ENCODE data around the gene THAP10.
"Not testable (repeated sequence)": the region's sequence is repeated elsewhere in the genome, so short reads cannot be mapped to it uniquely, and the experiment has no call there.

The THAP10 gene

GRCh38 chr15:70876683-70877082 is 15.6 kb downstream of the THAP10 start:
- DNase-seq (ENCODE audit: low spot score) = no peak

- no peak for DNase-seq (ENCODE audit: low spot score)
Observed at GRCh38 chr15:70876011-70876410, 16.2 kb downstream of the THAP10 start.

DNA sequence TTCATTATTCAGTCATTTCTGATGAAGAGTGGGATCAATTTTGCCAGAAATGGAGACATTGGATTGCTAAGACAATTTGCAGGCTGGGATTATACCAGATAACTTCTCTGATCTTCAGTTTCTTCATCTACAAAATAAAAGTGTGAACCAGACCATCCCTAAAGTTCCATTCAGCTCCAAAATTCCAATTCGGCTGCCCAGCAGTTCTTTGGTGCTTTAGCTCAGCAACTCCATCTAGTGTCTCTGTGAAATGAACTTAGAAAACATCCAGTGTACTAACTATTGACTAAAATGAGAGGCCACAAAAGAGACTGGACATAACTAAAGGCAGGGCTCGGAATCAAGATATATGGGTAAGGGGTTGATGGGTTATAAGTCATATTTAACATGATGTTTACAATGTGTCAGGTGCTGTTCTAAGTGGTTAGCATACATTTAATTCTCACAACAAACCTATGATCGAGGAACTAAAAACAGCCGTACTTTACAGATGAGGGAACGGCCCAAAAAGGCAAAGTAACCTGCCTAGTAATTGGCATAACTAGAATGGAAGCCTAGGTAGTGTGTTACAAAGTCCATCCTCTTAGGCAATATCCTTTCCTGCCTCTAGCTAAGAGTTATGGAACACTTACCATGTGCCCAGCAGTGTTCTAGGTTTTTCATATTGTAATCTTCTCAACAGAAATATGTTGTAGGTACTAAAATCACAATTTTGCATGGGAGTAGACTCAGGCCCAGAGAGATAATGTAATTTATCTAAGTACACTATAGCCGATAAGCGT is 17.0 kb downstream of the THAP10 start:
- no peak for DNase-seq (ENCODE audit: low spot score)

DNA sequence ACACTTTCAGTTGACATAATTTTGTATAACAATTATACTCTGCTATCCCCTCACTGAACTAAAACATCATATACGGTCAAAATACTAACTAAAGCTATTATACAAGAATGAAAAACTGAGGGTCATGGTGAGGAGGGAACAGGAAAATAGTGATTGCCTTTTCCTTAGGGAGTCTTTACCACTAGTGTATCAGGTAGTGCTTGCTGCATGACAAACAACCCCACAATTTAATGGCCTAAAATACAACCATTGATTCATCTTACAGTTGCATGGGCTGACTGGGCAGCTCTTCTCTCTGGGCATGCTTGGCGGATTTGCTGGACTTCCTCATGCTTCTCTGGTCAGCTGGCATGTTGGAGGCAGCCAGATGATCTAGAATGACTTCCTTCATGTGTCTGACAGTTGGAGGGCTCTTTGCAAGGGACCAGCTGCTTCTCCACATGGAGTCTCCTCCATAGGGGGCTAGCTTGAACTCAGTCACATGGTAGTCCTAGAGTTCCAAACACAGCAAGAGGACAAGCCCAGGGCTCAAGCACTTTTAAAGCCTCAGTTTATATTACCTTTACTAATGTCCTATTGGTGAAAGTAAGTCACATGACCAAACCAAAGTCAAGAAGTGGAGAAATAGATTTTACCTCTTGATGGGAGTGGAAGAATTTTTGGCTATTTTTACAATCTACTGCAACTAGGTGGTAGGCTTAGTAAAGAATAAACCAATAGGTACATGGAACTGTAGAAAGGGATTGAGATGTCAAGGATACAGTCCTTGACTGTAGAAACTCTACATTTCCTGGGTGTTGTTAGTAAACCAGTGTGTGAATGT is 18.8 kb downstream of the THAP10 start:
- DNase-seq (ENCODE audit: low spot score) = no peak

DNA sequence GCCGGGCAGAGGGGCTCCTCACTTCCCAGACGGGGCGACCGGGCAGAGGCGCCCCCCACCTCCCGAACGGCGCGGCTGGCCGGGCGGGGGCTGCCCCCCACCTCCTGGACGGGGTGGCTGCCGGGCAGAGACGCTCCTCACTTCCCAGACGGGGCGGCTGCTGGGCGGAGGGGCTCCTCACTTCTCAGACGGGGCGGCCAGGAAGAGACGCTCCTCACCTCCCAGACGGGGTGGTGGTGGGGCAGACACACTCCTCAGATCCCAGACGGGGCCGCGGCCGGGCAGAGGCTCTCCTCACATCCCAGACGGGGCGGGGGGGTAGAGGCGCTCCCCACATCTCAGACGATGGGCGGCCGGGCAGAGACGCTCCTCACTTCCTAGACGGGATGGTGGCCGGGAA is 20.7 kb downstream of the THAP10 start:
- DNase-seq (ENCODE audit: low spot score) = not testable (repeated sequence)

DNA sequence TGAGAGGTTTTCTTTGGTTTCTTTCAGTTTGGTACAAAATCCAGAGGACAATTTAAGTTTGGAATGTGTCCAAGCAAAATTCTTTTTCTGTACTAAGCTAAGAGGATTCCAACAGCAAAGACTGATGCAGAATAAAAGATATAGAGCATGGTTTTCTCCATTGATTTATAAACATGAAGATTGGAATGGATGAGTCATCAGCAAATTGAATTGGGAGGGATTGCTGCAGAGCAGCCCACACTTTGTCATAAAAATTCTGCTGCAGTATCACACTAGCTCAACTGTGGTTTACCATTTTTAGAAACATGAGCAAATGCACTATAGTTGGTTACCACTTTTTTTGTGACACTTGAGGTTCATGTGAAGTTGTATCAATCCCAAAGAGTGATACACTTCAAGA is 22.2 kb downstream of the THAP10 start:
- DNase-seq (ENCODE audit: low spot score) = no peak

- no peak for DNase-seq (ENCODE audit: low spot score)
Observed at GRCh38 chr15:70869346-70869745, 22.9 kb downstream of the THAP10 start.

DNA sequence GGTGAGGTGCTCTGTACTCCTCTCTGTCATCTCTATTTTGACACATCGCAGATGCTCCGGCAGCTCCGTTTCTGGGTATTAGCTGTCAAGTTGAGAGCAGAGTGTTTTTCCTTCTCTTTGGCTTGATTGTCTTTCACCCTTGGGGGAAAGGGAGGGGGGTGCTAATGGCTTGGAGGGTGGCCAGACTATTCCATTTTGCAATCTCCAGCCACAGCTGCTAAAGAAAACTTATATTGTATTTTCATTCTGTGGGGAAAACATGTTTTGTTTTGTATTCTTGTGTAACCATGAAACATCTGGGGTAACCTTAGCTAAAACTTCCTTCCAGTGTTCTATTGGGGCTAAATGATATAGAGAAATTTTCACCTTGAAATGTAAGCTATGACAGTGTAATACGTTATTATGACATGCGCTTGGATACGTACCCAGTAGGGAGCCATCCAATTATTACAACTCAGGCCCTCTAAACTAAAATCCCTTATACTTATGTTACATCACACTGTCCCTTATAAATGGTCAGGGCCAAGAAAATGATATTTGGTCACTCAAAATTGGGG is 24.2 kb downstream of the THAP10 start:
- no peak for DNase-seq (ENCODE audit: low spot score)

DNA sequence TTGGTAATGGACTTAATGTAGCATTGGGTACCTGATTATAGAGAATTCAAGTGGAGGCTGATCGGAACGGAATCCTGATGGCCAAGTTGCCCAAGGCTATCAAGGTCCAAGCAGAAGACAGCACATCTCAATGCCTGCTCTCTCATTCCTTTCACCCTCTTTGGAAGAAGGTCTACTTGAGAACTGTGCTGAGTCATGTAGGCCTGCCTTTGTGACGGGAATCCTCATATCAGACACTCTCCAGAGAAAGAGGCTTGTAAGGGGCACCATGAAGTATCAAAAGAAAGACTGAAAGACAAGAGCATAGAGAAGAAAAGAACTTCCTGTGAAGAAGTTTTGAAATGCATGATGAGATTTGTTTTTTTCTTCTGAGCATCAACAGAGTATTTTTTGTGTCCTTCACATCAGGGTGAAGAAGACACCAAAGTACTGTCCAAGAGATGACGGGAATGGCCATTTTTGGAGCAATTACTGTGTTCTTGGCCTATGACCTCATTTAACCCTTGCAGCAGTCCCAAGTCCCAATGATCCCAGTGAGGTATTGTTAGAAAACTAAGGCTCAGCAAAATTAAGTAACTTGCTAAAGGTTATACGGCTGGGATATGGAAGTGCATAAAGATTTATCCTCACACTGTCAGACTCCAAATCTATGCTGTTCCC is 25.1 kb downstream of the THAP10 start:
- no peak for DNase-seq (ENCODE audit: low spot score)

- DNase-seq (ENCODE audit: low spot score) = peak; percentile 90
Observed at GRCh38 chr15:70863450-70864218, 28.6 kb downstream of the THAP10 start.

DNA sequence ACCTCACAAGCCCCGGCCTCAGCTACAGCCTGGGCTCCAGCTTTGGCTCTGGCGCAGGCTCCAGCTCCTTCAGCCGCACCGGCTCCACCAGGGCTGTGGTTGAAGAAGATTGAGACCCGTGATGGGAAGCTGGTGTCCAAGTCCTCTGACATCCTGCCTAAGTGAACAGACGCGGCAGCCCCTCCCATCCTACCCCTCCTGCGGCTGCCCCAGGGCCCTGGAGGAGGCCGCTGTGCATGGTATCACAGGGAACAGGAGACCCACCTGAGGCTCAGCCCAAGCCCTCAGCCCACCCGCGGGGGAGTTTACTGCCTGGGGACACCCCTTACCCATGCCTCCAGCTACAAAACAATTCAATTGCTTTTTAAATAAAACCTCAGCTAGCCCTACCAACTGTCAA is 32.2 kb downstream of the THAP10 start:
- DNase-seq (ENCODE audit: low spot score) = no peak

DNA sequence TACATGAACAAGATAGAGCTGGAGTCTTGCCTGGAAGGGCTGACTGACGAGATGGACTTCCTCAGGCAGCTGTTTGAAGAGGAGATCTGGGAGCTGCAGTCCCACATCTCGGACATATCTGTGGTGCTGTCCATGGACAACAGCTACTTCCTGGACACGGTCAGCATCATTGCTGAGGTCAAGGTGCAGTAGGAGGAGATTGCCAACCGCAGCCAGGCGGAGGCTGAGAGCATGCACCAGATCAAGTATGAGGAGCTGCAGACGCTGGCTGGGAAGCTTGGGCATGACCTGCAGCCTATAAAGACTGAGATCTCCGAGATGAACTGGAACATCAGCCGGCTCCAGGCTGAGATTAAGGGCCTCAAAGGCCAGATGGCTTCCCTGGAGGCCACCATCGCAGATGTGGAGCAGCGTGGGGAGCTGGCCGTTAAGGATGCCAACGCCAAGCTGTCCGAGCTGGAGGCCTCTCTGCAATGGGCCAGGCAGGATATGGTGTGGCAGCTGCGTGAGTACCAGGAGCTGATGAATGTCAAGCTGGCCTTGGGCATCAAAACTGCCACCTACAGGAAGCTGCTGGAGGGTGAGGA is 32.8 kb downstream of the THAP10 start:
- no peak for DNase-seq (ENCODE audit: low spot score)

DNA sequence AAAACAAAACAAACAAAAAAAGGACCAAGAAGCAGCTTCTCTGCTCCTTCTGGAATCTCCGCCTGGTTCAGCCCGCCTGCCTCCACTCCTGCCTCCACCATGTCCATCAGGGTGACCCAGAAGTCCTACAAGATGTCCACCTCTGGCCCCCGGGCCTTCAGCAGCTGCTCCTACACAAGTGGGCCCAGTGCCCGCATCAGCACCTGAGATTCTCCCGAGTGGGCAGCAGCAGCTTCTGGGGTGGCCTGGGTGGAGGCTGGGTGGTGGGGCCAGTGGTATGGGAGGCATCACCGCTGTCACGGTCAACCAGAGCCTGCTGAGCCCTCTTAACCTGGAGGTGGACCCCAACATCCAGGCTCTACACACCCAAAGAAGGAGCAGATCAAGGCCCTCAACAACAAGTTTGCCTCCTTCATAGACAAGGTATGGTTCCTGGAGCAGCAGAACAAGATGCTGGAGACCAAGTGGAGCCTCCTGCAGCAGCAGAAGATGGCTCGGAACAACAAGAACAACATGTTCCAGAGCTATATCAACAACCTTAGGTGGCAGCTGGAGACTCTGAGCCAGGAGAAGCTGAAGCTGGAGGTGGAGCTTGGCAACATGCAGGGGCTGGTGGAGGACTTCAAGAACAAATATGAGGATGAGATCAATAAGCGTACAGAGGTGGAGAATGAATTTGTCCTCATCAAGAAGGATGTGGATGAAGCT is 33.5 kb downstream of the THAP10 start:
- DNase-seq (ENCODE audit: low spot score) = not testable (repeated sequence)

DNA sequence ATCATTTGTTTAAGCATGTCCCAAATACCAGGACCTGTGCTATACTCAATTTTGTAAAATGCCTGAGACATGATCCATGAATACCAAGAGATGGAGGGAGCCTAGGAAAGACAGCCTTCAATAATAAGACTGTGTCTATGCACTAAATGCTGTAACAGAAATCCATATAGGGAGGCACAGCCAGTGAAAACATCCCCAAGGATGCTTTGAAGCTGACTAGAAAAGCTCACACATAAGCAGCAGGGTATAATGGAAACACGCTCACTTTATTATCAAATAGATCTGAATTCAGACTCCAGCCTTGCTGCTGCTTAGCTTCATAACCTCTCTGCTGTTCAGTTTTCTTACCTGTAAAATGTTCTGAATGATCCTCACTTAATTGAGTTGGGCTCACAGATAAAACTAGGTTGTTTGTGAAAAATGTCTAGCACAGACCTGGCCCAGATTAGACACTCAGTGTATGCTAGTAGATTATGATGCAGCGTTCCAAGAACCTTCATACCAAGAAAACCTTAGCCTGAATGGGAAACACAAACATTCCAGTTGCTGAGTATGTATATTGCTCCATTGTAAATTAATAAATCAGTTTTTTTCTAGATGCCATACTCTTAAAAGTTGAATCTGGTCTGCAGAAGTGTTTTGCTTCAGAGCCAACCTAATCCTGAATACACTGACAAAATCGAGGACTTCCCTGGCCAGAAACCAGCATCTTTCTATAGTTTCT is 34.5 kb downstream of the THAP10 start:
- DNase-seq (ENCODE audit: low spot score) = no peak

- no peak for DNase-seq (ENCODE audit: low spot score)
Observed at GRCh38 chr15:70856884-70857561, 35.2 kb downstream of the THAP10 start.

DNA sequence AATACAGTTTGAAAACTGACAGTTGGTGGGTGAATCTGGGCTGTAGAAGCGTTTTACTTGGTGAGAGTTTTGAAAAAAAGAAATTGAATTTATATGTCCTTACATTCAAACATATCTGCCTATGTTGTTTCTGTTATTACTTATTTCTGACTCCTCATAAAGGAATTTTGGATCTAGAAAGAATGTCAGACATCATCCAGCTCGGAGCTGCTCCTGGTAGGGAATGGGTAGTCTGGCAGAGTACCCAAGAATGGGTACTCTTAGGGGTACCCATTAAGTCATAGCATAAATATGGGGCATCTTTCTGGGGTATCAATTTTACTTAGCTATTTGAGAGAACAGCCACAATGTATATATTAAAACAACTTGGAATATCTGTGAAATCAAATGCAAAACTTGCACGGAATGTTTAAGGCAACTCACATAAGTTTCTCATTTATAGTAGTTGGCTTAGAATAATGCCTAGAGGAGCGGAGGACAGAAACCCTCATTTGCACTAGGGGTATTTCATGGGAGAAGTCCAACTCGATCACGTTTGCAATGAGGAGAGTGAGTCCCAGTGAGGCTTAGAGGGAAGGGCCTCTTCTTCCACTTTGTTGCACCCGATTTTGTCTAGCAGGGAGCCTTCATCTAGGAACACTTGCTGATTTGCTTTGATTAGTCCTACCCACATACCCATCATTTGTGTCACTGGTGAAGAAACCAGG is 35.9 kb downstream of the THAP10 start:
- no peak for DNase-seq (ENCODE audit: low spot score)

- no peak for DNase-seq (ENCODE audit: low spot score)
Observed at GRCh38 chr15:70855764-70856163, 36.5 kb downstream of the THAP10 start.

DNA sequence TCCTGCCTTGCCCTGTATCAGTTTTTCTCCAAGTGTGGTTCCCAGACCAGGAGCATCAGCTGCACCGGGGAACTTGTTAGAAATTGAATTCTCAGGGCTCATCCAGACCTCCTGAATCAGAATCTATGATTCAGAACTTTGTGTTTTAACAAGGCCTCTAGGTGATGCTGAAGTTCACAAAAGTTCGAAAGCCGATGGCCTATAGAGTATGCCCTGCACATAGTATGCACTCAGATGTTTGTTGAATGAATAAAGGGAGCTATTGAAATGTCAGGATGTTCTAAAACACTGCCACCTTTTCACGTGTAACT is 37.6 kb downstream of the THAP10 start:
- no peak for DNase-seq (ENCODE audit: low spot score)
